ENCODE data around the gene KATNBL1. TPM values are rescaled to one million over a fixed set of nuclear protein-coding genes. Genes with fewer than 3 reads are reported as not detected.
A peak's percentile ranks its signal among the peaks of the same experiment; 100 is the strongest.

The KATNBL1 gene
- total and polyA plus RNA-seq, 2 experiments from 2014 or later: 68.2 to 96.1 TPM

DNA sequence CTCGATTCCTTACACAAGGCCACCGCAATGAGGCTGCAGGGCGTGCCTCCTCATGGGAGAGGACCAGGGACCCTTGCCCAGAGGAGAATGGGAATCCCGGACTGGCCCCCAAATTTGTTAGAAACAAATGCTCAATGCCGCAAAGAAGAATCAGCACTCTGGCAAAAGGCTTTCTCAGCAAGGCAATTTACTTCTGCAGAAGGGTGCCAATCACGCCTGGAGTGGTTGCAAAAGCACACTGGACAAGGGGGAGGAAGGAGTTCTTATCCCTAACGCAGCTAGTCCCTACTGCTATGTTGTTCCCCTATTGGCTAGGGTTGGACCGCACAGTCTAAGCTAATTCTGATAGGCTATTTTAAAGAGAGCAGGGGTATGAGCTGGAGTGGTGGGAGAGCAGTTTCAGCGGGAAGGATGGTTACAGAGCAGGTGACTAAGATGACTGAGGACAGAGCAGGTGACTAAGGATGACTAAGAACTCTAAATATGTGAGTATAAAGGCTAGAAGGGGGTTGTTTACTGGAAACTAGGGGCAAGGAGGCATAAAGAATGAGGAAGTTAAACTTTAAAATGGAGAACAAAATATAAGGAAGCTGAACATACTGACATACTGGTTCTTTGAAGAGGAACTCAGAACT, 48.5 kb downstream of the KATNBL1 start:
- Mint-ChIP-seq H3K4me1 (peaks cover 2% of the 10 kb centered on the region), H3K9me3 (peaks cover 72% of the 10 kb centered on the region), H3K36me3 (ENCODE audit: low read depth) (peaks cover 91% of the 10 kb centered on the region), H3K27me3 (ENCODE audit: insufficient read depth, low read depth, poor library complexity) (peaks cover 12% of the 10 kb centered on the region), H3K4me3 (no peak overlapping the region), H3K27ac (no peak overlapping the region)
- Histone ChIP-seq H3K4me1 (ENCODE audit: insufficient read depth) (no peaks in the 10 kb centered on the region), H3K9me2 (ENCODE audit: insufficient read depth) (no peaks in the 10 kb centered on the region; the same call in 1 of the 2 replicates), H3K4me2 (no peak overlapping the region), H2AFZ (no peak overlapping the region), H3K4me3 (no peak overlapping the region), H3F3A (replicated peaks; ENCODE audit: low read depth) (no peaks in the 10 kb centered on the region), H4K20me1 (replicated peaks; ENCODE audit: insufficient read depth) (peaks cover 5% of the 10 kb centered on the region), H3K27ac (ENCODE audit: low read depth) (no peak overlapping the region), H3K36me3 (ENCODE audit: insufficient read depth) (peaks cover 19% of the 10 kb centered on the region), H3K27me3 (ENCODE audit: insufficient read depth) (no peaks in the 10 kb centered on the region), H3K79me2 (replicated peaks; ENCODE audit: insufficient read depth) (peaks cover 28% of the 10 kb centered on the region)
- peak; percentile 28 for DNase-seq (ENCODE audit: low spot score)
- TF ChIP-seq, protein P1, sequence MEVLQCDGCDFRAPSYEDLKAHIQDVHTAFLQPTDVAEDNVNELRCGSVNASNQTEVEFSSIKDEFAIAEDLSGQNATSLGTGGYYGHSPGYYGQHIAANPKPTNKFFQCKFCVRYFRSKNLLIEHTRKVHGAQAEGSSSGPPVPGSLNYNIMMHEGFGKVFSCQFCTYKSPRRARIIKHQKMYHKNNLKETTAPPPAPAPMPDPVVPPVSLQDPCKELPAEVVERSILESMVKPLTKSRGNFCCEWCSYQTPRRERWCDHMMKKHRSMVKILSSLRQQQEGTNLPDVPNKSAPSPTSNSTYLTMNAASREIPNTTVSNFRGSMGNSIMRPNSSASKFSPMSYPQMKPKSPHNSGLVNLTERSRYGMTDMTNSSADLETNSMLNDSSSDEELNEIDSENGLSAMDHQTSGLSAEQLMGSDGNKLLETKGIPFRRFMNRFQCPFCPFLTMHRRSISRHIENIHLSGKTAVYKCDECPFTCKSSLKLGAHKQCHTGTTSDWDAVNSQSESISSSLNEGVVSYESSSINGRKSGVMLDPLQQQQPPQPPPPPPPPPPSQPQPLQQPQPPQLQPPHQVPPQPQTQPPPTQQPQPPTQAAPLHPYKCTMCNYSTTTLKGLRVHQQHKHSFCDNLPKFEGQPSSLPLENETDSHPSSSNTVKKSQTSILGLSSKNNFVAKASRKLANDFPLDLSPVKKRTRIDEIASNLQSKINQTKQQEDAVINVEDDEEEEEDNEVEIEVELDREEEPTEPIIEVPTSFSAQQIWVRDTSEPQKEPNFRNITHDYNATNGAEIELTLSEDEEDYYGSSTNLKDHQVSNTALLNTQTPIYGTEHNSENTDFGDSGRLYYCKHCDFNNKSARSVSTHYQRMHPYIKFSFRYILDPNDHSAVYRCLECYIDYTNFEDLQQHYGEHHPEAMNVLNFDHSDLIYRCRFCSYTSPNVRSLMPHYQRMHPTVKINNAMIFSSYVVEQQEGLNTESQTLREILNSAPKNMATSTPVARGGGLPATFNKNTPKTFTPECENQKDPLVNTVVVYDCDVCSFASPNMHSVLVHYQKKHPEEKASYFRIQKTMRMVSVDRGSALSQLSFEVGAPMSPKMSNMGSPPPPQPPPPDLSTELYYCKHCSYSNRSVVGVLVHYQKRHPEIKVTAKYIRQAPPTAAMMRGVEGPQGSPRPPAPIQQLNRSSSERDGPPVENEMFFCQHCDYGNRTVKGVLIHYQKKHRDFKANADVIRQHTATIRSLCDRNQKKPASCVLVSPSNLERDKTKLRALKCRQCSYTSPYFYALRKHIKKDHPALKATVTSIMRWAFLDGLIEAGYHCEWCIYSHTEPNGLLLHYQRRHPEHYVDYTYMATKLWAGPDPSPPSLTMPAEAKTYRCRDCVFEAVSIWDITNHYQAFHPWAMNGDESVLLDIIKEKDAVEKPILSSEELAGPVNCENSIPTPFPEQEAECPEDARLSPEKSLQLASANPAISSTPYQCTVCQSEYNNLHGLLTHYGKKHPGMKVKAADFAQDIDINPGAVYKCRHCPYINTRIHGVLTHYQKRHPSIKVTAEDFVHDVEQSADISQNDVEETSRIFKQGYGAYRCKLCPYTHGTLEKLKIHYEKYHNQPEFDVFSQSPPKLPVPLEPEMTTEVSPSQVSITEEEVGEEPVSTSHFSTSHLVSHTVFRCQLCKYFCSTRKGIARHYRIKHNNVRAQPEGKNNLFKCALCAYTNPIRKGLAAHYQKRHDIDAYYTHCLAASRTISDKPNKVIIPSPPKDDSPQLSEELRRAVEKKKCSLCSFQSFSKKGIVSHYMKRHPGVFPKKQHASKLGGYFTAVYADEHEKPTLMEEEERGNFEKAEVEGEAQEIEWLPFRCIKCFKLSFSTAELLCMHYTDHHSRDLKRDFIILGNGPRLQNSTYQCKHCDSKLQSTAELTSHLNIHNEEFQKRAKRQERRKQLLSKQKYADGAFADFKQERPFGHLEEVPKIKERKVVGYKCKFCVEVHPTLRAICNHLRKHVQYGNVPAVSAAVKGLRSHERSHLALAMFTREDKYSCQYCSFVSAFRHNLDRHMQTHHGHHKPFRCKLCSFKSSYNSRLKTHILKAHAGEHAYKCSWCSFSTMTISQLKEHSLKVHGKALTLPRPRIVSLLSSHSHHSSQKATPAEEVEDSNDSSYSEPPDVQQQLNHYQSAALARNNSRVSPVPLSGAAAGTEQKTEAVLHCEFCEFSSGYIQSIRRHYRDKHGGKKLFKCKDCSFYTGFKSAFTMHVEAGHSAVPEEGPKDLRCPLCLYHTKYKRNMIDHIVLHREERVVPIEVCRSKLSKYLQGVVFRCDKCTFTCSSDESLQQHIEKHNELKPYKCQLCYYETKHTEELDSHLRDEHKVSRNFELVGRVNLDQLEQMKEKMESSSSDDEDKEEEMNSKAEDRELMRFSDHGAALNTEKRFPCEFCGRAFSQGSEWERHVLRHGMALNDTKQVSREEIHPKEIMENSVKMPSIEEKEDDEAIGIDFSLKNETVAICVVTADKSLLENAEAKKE (CRISPR knock-in tag; IDR thresholded peaks at IDR 0.05): no peak
- TF ChIP-seq, protein P2, sequence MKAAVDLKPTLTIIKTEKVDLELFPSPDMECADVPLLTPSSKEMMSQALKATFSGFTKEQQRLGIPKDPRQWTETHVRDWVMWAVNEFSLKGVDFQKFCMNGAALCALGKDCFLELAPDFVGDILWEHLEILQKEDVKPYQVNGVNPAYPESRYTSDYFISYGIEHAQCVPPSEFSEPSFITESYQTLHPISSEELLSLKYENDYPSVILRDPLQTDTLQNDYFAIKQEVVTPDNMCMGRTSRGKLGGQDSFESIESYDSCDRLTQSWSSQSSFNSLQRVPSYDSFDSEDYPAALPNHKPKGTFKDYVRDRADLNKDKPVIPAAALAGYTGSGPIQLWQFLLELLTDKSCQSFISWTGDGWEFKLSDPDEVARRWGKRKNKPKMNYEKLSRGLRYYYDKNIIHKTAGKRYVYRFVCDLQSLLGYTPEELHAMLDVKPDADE (IDR thresholded peaks at IDR 0.05): no peak
- TF ChIP-seq JUNB (IDR thresholded peaks at IDR 0.05; ENCODE audit: unreplicated experiment) (no peak), ZNF331 (CRISPR knock-in tag; IDR thresholded peaks at IDR 0.05; ENCODE audit: low read depth) (no peak), NANOG (IDR thresholded peaks at IDR 0.05; ENCODE audit: borderline replicate concordance) (no peak), POLR2AphosphoS5 (IDR thresholded peaks at IDR 0.05; ENCODE audit: low read depth) (no peak), STAT1 (IDR thresholded peaks at IDR 0.05; ENCODE audit: unreplicated experiment) (no peak), REST (IDR thresholded peaks at IDR 0.05; ENCODE audit: unreplicated experiment) (no peak), EZH2phosphoT487 (IDR thresholded peaks at IDR 0.05; ENCODE audit: unreplicated experiment) (no peak), CREB1 (CRISPR knock-in tag; IDR thresholded peaks at IDR 0.05; ENCODE audit: low read depth) (no peak), EZH2 (IDR thresholded peaks at IDR 0.05; ENCODE audit: low read depth, unreplicated experiment) (no peak), ZNF114 (CRISPR knock-in tag; IDR thresholded peaks at IDR 0.05) (no peak)
- TF ChIP-seq, protein P3, sequence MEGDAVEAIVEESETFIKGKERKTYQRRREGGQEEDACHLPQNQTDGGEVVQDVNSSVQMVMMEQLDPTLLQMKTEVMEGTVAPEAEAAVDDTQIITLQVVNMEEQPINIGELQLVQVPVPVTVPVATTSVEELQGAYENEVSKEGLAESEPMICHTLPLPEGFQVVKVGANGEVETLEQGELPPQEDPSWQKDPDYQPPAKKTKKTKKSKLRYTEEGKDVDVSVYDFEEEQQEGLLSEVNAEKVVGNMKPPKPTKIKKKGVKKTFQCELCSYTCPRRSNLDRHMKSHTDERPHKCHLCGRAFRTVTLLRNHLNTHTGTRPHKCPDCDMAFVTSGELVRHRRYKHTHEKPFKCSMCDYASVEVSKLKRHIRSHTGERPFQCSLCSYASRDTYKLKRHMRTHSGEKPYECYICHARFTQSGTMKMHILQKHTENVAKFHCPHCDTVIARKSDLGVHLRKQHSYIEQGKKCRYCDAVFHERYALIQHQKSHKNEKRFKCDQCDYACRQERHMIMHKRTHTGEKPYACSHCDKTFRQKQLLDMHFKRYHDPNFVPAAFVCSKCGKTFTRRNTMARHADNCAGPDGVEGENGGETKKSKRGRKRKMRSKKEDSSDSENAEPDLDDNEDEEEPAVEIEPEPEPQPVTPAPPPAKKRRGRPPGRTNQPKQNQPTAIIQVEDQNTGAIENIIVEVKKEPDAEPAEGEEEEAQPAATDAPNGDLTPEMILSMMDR (conservative IDR thresholded peaks at IDR 0.05; ENCODE audit: low read depth in 2 of 2): no peak
- no peak for ATAC-seq
